Bone marrow (tissue), 2 donors: ENCODE results near the gene MCTS1.
A peak's percentile ranks its signal among the peaks of the same experiment; 100 is the strongest.
"Not testable (repeated sequence)": the region's sequence is repeated elsewhere in the genome, so short reads cannot be mapped to it uniquely, and the experiment has no call there.

Experiments
- DNase-seq, 2 donors: peaks; one replicate each; lab custom pipeline; 2025; lab: John Stamatoyannopoulos, UW

Gene MCTS1

DNA sequence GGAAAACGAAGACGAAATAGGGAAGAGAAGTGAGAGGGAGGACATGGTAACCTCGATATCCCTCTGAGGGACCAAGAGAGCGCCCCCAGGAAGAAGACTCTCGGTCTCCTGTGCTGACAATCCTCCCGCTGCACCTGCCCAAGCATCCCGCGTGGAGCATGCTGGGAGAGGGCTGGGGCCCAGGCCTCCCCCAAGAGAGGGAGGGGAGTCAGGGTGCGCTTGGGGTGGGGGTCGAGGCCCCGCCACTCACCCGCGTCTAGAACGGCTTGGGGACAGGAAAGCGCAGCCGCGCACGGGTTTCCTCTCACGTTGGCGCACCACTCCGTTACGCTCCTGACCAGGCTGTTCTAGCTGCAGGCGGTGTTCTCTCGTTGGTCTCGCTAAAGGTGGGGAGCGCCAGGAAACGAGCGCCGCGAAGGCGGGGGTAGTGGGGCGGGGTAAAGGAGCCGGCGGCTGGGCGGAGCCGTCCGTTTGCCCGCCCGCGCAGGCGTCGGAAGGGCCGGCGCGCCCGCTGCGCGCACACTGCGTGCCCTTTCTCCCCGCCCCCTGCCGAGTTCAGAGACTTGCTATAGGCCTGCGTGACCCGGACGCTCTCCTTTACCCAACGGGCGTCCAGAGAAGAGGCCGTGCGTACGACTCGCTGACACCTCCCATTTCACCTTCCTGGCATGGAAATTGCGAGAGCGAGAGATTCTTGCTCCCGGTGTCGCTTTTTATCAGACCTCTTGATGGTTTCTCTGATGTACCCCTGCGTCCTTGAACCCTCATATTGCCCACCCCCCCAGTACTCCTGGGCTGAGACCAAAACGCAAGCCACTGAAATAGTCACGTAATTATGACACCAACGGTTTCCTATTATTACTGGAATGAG lies 26.0 kb downstream of the MCTS1 start, which contains the start of gene C1GALT1C1:
Gene C1GALT1C1, minus strand, starts transcription at position 388 of the 871 bp plus-strand sequence. CDS start 2,888 bp downstream, outside the sequence.
- peak; percentile 39 to 86 for DNase-seq

DNA sequence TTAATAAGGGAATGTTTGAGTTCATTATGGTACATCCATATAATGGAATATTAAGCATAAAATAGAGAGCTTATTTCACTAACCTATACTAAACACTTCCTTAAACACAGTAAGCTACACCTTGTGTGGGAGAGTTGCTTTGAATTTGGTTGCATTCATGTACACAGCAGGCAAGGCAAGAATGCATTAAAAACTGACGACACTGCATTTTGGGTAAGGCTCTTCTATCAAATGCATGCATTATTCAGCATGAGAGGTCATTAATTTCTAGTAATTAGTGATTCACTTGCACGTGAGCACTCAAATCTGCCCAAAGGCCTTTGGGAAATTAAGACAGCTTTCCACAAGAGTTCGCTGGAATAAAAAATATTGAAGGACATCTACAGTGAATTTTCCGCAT lies 34.7 kb downstream of the MCTS1 start:
- no peak for DNase-seq

DNA sequence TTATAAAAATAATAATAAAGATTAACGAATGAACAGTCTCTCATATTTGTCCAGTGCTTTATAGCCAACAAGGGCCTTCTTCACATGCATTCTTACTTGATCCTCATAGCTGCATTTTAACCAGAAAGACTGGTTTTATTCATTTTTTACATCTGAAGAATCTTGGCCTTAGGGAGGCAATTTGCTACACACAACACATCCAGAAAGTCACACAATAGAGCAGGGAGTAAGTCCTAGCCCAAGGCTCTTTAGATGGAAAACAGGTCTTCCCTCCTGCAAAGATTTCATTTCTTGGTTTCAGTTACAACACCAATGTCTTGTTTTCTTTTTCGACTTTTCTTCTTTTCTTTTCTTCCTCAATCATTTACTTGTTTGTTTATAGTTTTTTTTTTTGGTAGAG lies 39.0 kb downstream of the MCTS1 start:
- DNase-seq = no peak

DNA sequence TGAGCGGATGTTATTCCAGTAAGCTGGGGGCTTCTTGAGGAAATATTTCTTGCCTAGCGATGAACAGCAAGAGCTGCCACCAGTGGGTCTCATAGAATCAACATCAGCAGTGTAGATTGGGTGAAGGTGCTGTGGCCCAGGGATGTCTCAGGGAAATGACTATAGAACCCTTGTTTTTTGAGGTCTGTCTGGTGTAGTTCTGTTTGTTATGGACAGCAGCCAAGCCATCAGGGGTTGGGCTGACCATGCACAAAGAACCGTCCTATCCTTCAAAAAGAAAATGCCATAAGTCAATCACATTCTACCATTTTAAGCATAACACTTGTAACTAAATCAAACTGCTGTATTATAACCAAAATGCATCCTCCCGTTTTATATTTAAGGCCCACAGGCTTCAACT lies 43.2 kb downstream of the MCTS1 start:
- no peak for DNase-seq

DNA sequence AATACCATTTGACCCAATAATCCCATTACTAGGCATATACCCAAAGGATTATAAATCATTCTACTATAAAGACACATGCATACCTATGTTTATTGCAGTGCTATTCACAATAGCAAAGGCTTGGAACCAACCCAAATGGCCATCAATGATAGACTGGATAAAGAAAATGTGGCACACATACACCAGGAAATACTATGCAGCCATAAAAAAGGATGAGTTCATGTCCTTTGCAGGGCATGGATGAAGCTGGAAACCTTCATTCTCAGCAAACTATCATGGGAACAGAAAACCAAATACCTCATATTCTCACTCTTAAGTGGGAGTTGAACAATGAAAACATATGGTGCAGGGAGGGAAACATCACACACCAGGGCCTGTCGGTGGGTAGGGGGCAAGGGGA lies 48.4 kb downstream of the MCTS1 start:
- DNase-seq = not testable (repeated sequence)

DNA sequence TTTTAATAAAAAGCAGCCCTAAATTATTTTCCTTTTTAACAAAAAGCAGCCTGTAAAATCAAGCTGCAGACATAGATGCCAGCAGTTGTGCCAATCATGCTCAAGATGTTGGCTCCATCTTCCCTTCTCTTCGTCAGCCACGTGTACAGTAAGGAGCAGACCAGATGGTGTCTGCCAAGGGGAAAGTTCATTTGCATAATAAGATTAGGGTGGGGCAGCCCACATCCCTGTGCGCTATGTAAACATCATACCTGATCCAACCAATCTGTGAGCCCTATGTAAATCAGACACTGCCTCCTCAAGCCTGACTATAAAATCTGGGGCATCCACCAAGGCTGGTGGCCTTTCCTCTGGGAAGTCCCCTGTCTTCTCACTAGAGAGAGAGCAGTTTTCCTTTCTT lies 49.1 kb downstream of the MCTS1 start:
- DNase-seq = no peak

DNA sequence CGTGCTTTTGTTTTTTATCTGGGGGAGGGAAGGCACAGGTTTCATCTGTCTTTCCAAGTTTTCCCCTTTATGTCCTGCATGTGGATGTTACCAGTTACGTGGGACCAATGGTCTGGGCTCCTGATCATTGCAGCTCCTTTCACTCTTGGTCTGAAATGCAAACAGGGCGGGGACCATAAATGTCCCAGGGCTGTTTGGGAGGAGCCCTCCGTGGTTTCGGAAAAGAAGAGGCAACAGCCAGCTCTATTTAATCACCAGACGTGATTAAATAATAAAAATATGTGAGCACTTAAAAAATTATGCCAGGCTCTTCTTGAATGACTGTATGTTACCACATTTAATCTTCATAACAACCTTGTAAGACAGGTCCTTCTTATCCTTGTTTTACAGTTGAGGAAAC lies 56.7 kb downstream of the MCTS1 start:
- DNase-seq = no peak
